ENCODE measurements around the gene CLIC6.

DNA sequence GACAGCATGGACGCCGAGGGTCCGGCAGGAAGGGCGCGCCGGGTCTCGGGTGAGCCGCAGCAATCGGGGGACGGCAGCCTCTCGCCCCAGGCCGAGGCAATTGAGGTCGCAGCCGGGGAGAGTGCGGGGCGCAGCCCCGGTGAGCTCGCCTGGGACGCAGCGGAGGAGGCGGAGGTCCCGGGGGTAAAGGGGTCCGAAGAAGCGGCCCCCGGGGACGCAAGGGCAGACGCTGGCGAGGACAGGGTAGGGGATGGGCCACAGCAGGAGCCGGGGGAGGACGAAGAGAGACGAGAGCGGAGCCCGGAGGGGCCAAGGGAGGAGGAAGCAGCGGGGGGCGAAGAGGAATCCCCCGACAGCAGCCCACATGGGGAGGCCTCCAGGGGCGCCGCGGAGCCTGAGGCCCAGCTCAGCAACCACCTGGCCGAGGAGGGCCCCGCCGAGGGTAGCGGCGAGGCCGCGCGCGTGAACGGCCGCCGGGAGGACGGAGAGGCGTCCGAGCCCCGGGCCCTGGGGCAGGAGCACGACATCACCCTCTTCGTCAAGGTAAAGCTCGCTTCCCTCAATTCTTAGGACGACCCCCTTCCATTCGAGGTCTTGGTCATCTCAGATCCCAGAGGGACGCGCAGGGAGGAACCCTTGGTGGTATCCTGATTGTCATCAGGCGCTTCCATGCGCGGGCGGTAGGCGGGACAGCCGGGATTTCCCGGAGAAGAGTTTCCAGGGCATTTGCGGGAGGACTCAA is 1.6 kb downstream of the CLIC6 start:
- TF ChIP-seq EZH2 (IDR thresholded peaks at IDR 0.05; ENCODE audit: borderline replicate concordance, low read length): peak; percentile 90
- TF ChIP-seq, protein P1, sequence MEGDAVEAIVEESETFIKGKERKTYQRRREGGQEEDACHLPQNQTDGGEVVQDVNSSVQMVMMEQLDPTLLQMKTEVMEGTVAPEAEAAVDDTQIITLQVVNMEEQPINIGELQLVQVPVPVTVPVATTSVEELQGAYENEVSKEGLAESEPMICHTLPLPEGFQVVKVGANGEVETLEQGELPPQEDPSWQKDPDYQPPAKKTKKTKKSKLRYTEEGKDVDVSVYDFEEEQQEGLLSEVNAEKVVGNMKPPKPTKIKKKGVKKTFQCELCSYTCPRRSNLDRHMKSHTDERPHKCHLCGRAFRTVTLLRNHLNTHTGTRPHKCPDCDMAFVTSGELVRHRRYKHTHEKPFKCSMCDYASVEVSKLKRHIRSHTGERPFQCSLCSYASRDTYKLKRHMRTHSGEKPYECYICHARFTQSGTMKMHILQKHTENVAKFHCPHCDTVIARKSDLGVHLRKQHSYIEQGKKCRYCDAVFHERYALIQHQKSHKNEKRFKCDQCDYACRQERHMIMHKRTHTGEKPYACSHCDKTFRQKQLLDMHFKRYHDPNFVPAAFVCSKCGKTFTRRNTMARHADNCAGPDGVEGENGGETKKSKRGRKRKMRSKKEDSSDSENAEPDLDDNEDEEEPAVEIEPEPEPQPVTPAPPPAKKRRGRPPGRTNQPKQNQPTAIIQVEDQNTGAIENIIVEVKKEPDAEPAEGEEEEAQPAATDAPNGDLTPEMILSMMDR (conservative IDR thresholded peaks at IDR 0.05 in 1 of 2, IDR thresholded peaks at IDR 0.05 in 1 of 2; ENCODE audit: extremely low read depth in 1 of 2, insufficient read depth in 1 of 2, low read depth in 1 of 2, low read length in 2 of 2): no peak
